ENCODE results near the gene KLHL18.
"Not testable (repeated sequence)": the region's sequence is repeated elsewhere in the genome, so short reads cannot be mapped to it uniquely, and the experiment has no call there.

The KLHL18 gene

DNA sequence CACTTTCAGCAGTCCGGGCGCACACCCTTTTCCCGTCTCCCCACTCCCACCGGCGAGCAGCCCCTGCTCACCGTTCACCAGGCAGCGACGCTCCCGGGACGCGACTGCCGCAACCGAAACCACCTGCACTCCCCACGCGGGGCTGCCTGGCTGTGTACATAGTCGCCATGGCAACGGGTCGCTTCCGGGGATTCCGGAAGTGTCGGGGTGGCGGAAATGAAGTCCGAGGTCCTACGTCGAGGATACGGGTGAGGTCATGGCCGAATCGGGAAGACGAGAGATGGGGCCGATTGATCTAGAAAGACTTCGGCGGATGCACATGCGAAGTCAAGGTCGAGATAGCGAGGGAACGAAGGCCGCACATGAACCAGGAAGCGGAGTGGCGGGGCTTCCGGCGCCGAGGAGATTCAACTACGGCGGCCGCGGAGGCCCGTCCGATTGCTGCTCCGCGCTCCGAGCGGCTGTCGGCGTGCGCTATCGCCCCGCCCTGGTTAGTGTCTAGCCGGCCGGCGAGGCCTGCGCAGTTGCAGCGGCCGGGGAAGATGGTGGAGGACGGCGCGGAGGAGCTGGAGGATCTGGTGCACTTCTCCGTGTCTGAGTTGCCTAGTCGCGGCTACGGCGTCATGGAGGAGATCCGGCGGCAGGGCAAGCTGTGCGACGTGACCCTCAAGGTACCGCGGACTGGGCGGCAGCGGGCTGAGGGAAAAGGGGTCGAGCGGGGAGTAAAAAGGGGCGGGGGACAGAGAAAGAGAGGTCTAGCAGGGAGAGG is at the start of gene KLHL18, which contains the start of gene KIF9:
KLHL18 (plus strand) TSS at position 521 of the 769 bp plus-strand sequence; CDS start at position 543, 22 bp downstream.
KIF9 (minus strand) TSS at position 376 of the 769 bp plus-strand sequence. CDS start 5,425 bp downstream, outside the sequence.
- peak; percentile 91 to 95 (median 93) for DNase-seq (ENCODE audit: low read depth in 3 of 3)

GRCh38 chr3:47238017-47238416 is 44.7 kb upstream of the KLHL18 start:
- DNase-seq (ENCODE audit: low read depth in 3 of 3) = no peak

DNA sequence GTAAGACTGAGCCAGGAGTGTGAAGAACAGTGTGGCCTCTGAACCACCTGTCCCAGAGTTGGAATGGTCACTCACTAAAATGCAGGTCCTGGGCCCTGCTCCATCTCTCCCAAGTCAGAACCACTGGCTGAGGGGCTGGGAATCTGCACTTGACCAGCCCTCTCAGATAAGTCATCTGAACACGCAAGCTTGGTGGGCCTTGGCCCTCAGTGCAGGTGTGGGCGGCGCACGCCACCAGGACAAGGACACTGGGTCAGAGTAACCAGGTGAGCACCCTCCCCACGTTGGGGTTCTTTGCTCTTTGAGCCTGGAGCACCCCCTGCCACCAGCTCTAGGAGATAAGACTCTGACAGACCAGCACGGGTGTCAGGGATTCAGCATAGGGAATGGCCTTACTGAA is 42.8 kb upstream of the KLHL18 start:
- no peak for DNase-seq (ENCODE audit: low read depth in 3 of 3)

DNA sequence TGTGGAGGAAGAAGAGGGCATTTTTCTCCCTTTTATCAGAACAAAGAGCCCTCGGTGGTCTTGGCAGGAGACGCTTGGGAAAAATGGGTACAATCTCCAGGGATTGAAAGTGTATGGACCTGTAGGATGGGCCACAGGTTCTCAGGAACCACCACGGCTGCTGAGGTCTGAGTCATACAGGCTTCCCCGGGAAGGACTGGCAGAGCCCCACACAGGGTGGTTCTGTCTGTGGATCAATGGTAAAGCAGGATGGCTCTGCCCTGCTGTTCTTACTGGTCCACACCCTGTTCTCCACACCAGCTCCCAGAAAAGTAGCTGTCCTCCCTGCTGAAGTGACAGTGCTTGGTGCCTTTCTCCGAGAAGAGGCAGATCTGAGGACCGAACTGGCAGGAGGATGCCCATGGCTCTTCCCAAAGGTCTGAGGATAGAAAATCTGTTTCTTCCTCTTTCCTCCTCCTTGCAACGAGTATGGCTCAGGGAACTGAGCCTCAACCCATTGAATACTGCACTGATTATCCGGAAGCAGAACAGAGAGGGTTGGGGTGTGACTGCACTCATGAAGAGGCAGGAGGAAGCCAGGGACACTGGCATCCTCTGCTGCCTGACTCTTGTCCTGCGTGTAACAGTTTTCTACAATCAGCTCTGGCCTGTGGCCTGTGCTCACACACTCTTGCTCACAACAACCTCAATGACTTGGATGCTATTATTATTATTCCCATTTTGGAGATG is 39.2 kb upstream of the KLHL18 start:
- DNase-seq (ENCODE audit: low read depth in 3 of 3) = no peak

GRCh38 chr3:47244531-47245100 is 38.1 kb upstream of the KLHL18 start:
- no peak for DNase-seq (ENCODE audit: low read depth in 3 of 3)

- no peak for DNase-seq (ENCODE audit: low read depth in 3 of 3)
Observed at GRCh38 chr3:47245271-47245670, 37.5 kb upstream of the KLHL18 start.

GRCh38 chr3:47247131-47248064 is 35.3 kb upstream of the KLHL18 start:
- no peak for DNase-seq (ENCODE audit: low read depth in 3 of 3)

DNA sequence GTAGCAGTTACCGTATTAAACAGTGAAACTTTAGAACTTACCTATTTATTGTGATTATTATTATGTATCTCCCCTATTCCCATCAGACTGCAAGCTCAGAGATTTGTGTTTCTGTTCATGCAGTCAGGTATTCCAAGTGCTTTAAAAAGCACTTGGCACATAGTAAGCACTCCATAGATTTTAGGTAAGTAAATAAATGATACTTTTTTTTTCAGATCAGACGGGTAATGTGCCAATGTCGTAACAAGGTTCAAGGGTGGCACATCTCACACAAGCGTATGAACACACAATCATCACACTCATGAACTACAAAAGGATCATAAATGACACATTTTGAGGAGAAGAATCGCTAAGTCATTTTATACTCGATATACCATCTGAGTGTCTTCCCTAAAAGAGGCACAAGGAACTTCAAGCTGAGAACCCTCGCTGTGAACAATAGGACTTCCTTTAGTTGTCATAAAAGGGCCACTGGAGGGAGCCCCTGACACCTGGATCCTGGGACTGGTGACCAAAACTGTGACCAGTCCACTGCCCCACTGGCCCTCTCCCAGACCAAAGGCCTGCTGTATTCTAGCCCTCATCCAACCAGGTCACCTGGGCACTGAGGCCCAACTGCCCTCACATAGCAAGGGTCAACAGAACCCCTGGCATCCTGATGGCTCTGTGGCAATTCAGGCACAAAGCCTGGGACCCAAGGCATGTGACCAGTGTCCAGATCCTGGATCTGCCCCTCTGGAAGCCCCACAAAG is 32.3 kb upstream of the KLHL18 start:
- no peak for DNase-seq (ENCODE audit: low read depth in 3 of 3)

DNA sequence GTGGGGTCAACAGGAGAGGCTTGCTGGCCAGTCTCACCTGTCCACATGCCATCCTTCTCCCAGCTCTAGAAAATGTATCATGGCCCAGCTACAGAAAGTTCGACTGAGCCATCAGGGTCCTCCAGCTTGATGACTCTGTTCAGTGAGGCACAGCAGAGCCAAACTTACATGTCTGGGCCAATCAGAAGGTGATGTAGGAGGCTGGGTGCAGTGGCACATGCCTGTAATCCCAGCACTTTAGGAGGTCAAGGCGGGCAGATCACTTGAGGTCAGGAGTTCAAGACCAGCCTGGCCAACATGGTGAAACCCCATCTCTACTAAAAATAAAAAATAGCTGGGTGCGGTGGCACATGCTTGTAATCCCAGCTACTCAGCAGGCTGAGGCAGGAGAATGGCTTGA is 31.7 kb upstream of the KLHL18 start:
- not testable (repeated sequence) for DNase-seq (ENCODE audit: low read depth in 3 of 3)

DNA sequence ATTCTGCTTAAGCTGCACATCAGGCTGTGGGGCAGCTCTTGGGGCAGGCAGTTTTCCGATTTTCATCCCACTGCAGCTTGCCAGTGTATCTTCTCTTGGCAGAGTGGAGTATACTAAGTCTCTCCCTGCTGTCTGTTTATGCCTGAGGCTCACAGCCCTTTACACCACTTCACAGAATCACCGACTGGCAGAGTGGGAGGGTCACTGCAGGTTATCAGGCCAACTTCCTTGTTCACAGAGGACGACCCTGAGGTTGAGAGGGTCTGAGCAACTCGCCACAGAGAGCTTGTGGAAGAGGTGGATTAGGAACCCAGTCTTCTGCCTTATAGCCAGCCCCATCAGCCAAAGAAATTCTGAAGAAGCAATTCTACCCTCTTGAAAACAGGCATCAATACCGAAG is 31.1 kb upstream of the KLHL18 start:
- no peak for DNase-seq (ENCODE audit: low read depth in 3 of 3)

- not testable (repeated sequence) for DNase-seq (ENCODE audit: low read depth in 3 of 3)
Observed at GRCh38 chr3:47256331-47256730, 26.4 kb upstream of the KLHL18 start.

GRCh38 chr3:47259114-47259513 is 23.6 kb upstream of the KLHL18 start:
- no peak for DNase-seq (ENCODE audit: low read depth in 3 of 3)

DNA sequence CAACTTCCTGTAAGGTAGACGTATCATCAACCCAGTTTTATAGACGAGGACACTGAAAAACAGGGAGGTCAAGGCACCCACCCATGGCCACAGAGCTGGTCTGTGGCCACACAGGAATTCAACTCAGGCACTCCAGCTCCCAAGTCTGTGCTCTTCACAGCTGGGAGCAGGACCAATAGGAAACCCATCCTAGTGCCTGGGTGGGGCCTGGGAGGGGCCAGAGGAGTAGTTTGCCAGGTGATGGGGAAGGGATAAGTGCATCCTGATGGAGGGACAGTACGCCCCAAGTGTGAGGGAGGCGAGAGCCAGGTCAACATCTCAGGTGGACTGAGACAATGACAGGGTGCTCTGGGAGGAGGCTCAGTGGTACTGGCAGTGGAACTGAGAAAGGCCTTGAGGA is 22.1 kb upstream of the KLHL18 start:
- no peak for DNase-seq (ENCODE audit: low read depth in 3 of 3)

DNA sequence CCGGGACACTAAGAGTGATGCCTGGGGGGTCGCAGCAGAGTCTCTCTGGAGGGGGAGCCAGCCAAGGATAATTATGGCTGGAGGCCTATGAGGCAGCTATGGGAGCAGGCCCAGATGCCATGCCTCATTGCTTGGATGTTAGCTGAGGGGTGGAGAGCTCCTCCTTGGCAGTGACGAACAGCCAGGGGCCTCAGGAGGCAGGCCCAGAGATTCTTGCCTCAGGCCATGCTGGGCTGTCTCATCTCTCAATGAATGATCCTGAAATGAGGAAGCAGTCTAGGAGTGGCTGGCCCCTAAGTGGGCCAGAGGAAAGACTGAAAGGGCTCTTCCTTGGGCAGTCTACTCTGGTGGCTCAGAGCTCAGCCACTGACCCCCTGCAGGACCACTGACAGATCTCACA is 21.4 kb upstream of the KLHL18 start:
- DNase-seq (ENCODE audit: low read depth in 3 of 3) = no peak

DNA sequence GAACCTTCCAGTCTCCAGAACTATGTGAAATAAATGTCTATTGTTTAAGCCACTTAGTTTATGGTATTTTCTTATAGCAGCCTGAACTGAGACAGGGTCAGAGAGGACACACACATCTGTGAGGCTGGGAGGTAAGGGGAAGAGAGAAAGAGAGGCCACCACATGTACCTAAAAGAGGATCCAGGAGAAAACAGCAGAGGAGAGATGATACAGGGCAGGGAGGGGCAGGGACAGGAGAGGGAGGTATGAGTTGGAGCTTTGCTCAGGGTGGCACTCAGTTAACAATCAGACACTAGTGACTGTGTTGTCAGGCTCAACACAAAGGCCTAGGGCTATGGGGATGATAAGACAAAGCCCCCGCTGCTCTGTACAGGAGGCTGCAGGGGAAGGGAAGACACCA is 17.7 kb upstream of the KLHL18 start:
- no peak for DNase-seq (ENCODE audit: low read depth in 3 of 3)

- DNase-seq (ENCODE audit: low read depth in 3 of 3) = no peak
Observed at GRCh38 chr3:47265725-47266428, 16.9 kb upstream of the KLHL18 start.

- DNase-seq (ENCODE audit: low read depth in 3 of 3) = peak in 2 of 3 donors; percentile 18 to 40
Observed at GRCh38 chr3:47266709-47267489, 15.8 kb upstream of the KLHL18 start.

DNA sequence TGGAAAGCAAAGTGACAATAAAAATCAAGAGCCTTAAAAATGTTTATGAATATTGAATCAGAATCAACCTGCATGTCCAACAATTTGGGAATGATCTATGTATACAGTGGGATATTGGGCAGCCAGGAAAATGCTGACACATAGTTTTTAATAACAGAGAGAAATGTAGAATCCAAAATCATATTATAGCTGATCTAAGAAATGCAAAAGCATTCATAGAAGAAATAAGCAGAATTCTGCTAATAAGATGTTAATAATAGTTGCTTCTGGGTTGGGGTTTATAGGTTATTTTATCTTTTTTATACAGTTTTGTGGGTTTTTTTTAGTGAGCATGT is 15.3 kb upstream of the KLHL18 start:
- no peak for DNase-seq (ENCODE audit: low read depth in 3 of 3)

GRCh38 chr3:47270526-47270925 is 12.2 kb upstream of the KLHL18 start:
- DNase-seq (ENCODE audit: low read depth in 3 of 3) = no peak

DNA sequence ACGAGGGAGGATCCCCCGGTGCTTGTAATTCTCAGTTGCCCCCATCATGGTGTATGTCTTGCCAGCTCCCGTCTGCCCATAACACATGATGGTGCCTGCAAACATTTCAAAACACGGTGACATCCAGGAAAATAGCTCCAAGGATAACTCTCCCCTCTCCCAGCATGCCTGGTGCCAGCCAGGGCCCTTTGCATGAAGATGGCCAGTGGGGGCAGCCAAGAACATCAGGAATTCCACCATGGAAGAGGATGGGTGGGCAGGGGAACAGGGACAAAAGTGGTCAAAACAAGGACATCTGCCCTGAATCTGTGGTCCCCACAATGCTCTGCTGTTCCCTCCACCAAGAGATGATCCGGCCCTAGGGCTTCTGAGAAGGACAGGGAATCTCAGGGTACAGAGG is 9.2 kb upstream of the KLHL18 start:
- no peak for DNase-seq (ENCODE audit: low read depth in 3 of 3)
